SU-DHL-6 (cell line): Measurements from ENCODE around the gene DDN.

Experiments used
- H2AFZ ChIP-seq: fragments of 200-600 bp; sonication (generic); 2 replicates; pipeline ENCODE4 v1.6.1; 2014; ENCODE audit warnings: low read depth, mild to moderate bottlenecking, moderate library complexity, mixed read lengths, antibody characterized with exemption, low read length; ENCODE audit not compliant: severe bottlenecking
- H3F3A ChIP-seq: fragments of 200-600 bp; shearing (Covaris generic); 2 replicates; pipeline ENCODE4 v1.6.0; 2016; ENCODE audit warnings: antibody characterized with exemption, mild to moderate bottlenecking; ENCODE audit not compliant: insufficient read depth
- H3K27ac ChIP-seq: fragments of 200-600 bp; sonication (generic); 2 replicates; pipeline ENCODE4 v1.5.1; 2016; ENCODE audit warnings: low read depth, mild to moderate bottlenecking, low read length, moderate library complexity, mixed read lengths
- H3K27me3 ChIP-seq: fragments of 200-600 bp; sonication (generic), shearing (Covaris generic); 2 replicates; pipeline ENCODE4 v1.6.0; 2014; ENCODE audit warnings: mild to moderate bottlenecking, low read length
- H3K36me3 ChIP-seq: fragments of 200-600 bp; sonication (generic); 2 replicates; pipeline ENCODE4 v1.6.1; 2014; ENCODE audit warnings: mild to moderate bottlenecking, low read length, mixed read lengths
- H3K4me2 ChIP-seq: fragments of 300-600, 200-600 bp; shearing (Covaris generic), sonication (generic); 2 replicates; pipeline ENCODE4 v1.6.0; 2014; ENCODE audit warnings: low read length, low read depth, mild to moderate bottlenecking; ENCODE audit not compliant: poor library complexity, severe bottlenecking
- H3K4me3 ChIP-seq: fragments of 200-600 bp; sonication (generic); 2 replicates; pipeline ENCODE4 v1.5.1; 2014; ENCODE audit warnings: antibody characterized with exemption, low read length, mild to moderate bottlenecking, mixed read lengths; ENCODE audit not compliant: insufficient read depth, poor library complexity, severe bottlenecking
- H3K79me2 ChIP-seq: fragments of 200-600 bp; sonication (generic); 2 replicates; pipeline ENCODE4 v1.6.1; 2014; ENCODE audit warnings: mild to moderate bottlenecking, low read length, moderate library complexity; ENCODE audit not compliant: insufficient read depth
- H3K9ac ChIP-seq: fragments of 200-600 bp; sonication (generic); 2 replicates; pipeline ENCODE4 v1.7.0; 2014; ENCODE audit warnings: mild to moderate bottlenecking, low read length
- H3K9me2 ChIP-seq: fragments of 200-600 bp; sonication (generic); replicated peaks from 2 replicates; pipeline ENCODE4 v1.6.1; 2014; ENCODE audit warnings: low read length; ENCODE audit not compliant: insufficient read depth
- H3K9me3 ChIP-seq: fragments of 200-600 bp; sonication (generic); 2 replicates; pipeline ENCODE4 v1.6.1; 2014; ENCODE audit warnings: low read length, mixed read lengths; ENCODE audit not compliant: insufficient read depth
- H4K20me1 ChIP-seq: fragments of 200-600 bp; sonication (generic); 2 replicates; pipeline ENCODE4 v1.6.1; 2014; ENCODE audit warnings: low read depth, mild to moderate bottlenecking, antibody characterized with exemption, low read length, moderate library complexity, mixed read lengths
- CTCF ChIP-seq: fragments of 200-600 bp; sonication (generic); IDR thresholded peaks from one replicate; pipeline ENCODE4 v1.5.1; 2017; ENCODE audit warnings: antibody characterized with exemption, mild to moderate bottlenecking, low read length, moderate library complexity; ENCODE audit not compliant: insufficient read depth, poor library complexity, severe bottlenecking
- EZH2phosphoT487 ChIP-seq: fragments of 200-600 bp; sonication (generic), shearing (Covaris generic); conservative IDR thresholded peaks from 2 replicates; pipeline ENCODE4 v1.6.1; 2018; ENCODE audit warnings: mild to moderate bottlenecking, antibody characterized with exemption, low read length, moderate library complexity, mixed read lengths

Gene DDN

GRCh38 chr12:49017891-49018260, 18.7 kb upstream of the DDN start:
- Histone ChIP-seq H3K79me2 (peaks cover 8% of the 10 kb centered on the region; the same call in 1 of the 2 replicates), H3K36me3 (no peaks in the 10 kb centered on the region), H3K4me2 (peak overlapping the region; percentile 86), H3K27ac (peak overlapping the region; percentile 86), H3K27me3 (no peaks in the 10 kb centered on the region), H3K4me3 (peak overlapping the region; percentile 71), H3K9me3 (no peaks in the 10 kb centered on the region), H3K9me2 (no peaks in the 10 kb centered on the region), H3F3A (peaks cover 11% of the 10 kb centered on the region), H3K9ac (peak overlapping the region; percentile 82), H4K20me1 (no peaks in the 10 kb centered on the region), H2AFZ (no peak overlapping the region)
- TF ChIP-seq EZH2phosphoT487 (no peak), CTCF (no peak)

- no peak for TF ChIP-seq EZH2phosphoT487
- TF ChIP-seq CTCF, result no peak
- H2AFZ ChIP-seq, result no peak overlapping the region
- no peak overlapping the region for H3K4me2 ChIP-seq
- no peaks in the 10 kb centered on the region for H3K27me3 ChIP-seq
- H3K27ac ChIP-seq, result no peak overlapping the region
- H3K9me3 ChIP-seq, result no peaks in the 10 kb centered on the region
- peaks cover 11% of the 10 kb centered on the region for H3F3A ChIP-seq
- H3K9me2 ChIP-seq, result no peaks in the 10 kb centered on the region
- peaks cover 8% of the 10 kb centered on the region; the same call in 1 of the 2 replicates for H3K79me2 ChIP-seq
- no peaks in the 10 kb centered on the region for H4K20me1 ChIP-seq
- H3K36me3 ChIP-seq, result no peaks in the 10 kb centered on the region
- H3K4me3 ChIP-seq, result no peak overlapping the region
- H3K9ac ChIP-seq, result no peak overlapping the region
These were observed 16.0 kb upstream of the DDN start for GRCh38 chr12:49015196-49015595.

- H3K27ac ChIP-seq, result no peak overlapping the region
- no peaks in the 10 kb centered on the region for H3K9me2 ChIP-seq
- no peak overlapping the region for H3K4me2 ChIP-seq
- H3K79me2 ChIP-seq, result peaks cover 8% of the 10 kb centered on the region; the same call in 1 of the 2 replicates
- no peak overlapping the region for H2AFZ ChIP-seq
- H3F3A ChIP-seq, result peaks cover 8% of the 10 kb centered on the region
- no peaks in the 10 kb centered on the region for H3K27me3 ChIP-seq
- H3K9ac ChIP-seq, result no peak overlapping the region
- H3K9me3 ChIP-seq, result no peaks in the 10 kb centered on the region
- H4K20me1 ChIP-seq, result no peaks in the 10 kb centered on the region
- no peak for TF ChIP-seq EZH2phosphoT487
- TF ChIP-seq CTCF, result no peak
- no peaks in the 10 kb centered on the region for H3K36me3 ChIP-seq
- H3K4me3 ChIP-seq, result no peak overlapping the region
These were observed 15.4 kb upstream of the DDN start for GRCh38 chr12:49014547-49014946.

DNA sequence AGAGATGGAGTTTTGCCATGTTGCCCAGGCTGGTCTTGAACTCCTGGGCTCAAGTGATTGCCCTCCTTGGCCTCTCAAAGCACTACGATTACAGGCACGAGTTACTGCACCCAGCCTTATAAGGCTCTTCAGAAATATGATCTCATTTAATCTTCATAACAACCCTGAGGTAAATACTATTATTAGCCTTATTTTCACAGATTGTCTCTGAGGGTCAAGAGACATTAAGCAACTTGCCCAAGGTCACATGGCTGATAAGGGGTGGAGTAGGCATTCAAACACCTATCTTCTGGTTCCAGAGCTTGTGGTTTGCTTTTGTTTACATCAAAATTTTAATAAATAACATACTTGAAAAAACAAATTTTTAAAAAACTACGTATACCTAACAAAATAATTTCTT, 14.3 kb upstream of the DDN start:
- no peaks in the 10 kb centered on the region; the same call in none of the 2 replicates for H3F3A ChIP-seq
- no peaks in the 10 kb centered on the region for H3K27me3 ChIP-seq
- no peaks in the 10 kb centered on the region for H3K9me2 ChIP-seq
- H3K4me2 ChIP-seq, result no peak overlapping the region
- H3K4me3 ChIP-seq, result no peak overlapping the region
- no peaks in the 10 kb centered on the region for H3K9me3 ChIP-seq
- no peak overlapping the region for H3K9ac ChIP-seq
- no peak for TF ChIP-seq CTCF
- TF ChIP-seq EZH2phosphoT487, result no peak
- no peaks in the 10 kb centered on the region for H3K36me3 ChIP-seq
- peaks cover 8% of the 10 kb centered on the region; the same call in 1 of the 2 replicates for H3K79me2 ChIP-seq
- no peak overlapping the region for H2AFZ ChIP-seq
- H4K20me1 ChIP-seq, result no peaks in the 10 kb centered on the region
- H3K27ac ChIP-seq, result no peak overlapping the region
